HL-60/S4 treated with phorbol 12-myristate 13-acetate at 8.2 ng/mL for 4 days and 3 days (cell line): ENCODE measurements around the gene UBE2G2.

Experiments
- in situ Hi-C: fragments of 300-500 bp; cut with MboI; formaldehyde crosslinking; loops from 2 replicates; pipeline ENCODE4 v1.15.0; 2022; ENCODE audit warnings: low sequenced_read_pairs

Gene UBE2G2

DNA sequence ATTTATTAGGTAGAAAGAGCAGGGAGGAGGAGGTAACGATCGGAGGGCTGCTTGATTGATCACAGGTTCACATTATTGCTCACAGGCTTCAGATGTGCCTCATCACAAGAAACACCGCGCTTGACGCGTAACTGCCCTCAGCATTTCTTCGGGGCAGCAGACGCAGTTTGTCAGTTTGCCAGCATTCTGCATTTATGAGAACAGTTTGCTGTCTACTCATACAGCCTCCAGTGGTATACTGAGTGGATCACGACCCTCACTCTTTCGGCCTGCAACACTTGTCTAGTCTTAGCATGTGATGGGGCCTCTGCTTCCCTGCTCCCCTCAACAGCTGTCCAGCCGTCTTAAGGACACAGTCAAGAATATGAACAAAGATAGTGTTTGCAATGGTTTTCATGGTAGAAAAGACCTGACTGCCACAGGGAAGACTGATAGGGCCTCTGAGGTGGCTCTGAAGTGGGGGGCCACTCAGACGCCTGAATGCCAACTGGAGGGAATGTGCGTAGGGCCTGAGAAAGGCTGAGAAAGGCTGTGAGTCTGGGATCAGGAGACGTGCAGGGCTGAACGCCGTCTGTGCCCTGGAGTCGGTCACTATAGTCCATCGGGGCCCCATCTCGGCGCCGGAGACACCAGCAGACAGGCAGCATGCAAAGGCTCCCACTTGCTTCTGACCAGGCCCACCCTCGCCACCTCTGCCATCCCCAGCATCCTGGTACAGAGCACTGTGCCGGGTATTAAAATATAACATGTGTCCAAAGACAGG lies 45.0 kb downstream of the UBE2G2 start:
- in situ Hi-C loops, result no loop called here

DNA sequence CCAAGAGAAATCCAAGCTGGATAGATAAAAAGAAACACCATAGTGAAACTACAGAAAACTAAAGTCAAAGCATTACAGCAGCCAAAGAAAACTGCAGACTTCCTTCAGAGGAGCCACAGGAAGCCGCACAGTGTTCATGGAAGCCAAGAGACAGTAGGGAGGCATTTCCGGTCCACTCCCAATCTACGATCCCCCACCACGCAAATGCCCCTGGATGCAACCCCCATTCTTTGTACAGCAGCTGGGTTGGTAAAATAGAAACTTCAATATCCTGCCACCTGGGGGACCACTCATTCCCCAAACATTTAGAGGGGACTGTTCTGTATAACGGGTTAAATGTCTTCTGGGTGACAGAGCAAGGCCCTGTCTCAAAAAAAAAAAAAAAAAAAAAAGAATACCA lies 46.4 kb downstream of the UBE2G2 start:
- in situ Hi-C loops, result no loop called here

DNA sequence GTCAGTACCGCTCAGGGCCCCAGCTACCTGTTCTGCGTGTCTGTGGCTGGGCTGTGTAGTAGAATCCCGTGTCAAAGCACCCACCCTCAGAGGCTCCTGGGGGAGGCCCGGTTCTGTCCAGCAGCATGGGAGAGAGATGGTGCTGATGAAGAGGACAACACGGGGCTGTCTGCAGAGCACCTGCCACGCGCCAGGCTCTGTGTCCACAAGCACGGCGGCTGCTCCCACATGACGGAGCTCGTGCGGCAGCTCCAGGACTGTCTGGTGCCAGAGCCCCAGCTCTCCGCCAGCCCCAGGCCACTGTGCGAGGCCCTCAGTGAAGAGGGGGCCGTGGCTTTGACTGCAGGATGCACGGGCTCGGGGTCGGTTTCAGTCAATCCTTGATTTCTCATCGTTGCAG lies 48.3 kb downstream of the UBE2G2 start:
- in situ Hi-C loops, result no loop called here

DNA sequence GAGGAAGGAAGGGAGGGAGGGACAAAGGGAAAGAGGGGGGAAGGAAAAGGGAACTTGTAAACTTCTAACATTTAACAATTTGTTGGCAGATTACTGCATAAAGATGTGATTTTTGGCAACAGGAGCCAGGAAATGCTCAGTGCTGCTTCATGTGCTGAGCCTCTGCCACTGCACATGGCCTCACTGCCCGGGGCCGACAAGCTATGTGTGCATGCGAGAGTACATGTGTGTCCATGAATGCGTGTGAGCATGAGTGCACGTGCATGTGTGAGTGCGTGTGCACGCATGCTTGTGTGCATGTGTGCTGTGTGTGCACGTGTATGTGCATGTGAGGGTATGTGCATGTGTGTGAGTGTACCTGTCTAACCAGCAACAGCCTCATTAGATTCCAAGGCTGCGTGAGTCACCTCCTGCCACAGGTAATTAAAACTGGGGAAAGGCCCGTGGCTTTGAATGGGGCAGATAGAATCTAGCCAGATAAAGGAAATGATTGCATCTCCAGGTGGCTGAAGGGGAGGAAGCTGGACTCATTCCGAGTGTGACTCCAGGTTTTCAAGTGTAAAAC lies 48.9 kb downstream of the UBE2G2 start:
- in situ Hi-C loops, result no loop called here

DNA sequence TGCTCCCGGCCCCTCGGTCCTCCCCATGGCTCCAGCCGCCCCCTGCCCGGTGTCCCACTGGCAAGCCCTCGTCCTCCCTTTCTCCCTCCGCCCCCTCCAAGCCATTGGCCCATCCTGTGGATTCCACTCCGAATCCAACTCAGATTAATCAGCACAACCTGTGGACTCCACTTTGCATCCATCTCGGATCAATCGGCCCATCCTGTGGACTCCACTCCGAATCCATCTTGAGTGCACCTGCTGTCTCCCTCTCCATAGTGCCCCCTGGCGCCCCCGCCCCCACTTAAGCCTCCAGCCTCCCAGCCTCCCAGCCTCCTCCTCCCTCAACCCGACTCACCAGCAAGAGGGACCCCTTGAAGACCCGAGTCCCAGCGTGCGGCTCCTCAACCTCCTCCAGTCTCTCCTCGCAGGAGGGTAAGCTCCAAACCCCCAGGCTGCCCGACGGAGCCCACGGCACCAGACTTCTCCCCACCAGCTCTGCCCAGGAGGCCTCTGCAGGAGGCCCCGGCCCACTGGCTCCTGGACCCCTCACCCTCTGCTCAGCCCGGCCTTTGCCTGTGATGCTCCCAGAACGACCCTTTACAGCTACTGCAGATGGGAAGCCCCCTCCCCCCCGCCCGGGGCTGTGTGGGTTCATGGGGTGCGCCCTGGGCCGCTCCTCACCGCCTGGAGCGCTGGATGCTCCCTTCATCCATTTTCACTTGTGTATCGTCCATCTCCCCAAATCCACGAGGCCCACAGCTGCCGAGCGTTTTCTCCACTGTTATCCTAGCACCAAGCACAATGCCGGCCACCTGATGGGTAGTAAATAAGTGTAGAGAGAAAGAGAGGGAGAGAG lies 49.6 kb downstream of the UBE2G2 start:
- in situ Hi-C loops, result no loop called here

DNA sequence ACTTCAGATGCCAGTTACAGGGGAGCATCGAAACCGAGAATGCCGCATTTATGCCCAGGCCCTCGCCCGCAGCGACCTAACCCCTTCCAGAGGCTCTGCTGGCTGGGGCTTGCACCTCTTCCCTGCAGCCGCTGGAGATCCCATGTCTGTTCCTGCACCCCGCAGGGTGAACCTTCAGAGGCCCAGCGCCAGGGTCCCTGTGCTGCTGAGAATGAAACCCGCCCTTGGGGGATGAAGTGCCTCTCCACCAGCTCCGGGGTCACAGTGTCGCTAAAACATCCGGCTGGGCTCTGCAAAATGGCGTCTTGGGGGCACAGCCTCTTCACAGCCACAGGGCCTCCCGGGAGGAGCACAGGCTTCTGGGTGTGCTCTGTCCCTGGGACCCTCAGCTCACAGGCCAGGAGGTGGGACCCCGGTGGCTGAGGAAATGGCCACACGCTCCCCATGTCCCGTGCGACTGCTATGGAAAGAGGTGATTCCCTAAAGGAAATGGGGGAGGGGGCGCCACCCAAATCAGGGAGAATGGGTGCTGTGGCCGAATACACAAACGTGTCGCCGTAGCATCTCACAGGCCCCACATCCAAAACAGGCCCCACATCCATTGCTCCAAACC lies 50.3 kb downstream of the UBE2G2 start:
- in situ Hi-C loops, result no loop called here

DNA sequence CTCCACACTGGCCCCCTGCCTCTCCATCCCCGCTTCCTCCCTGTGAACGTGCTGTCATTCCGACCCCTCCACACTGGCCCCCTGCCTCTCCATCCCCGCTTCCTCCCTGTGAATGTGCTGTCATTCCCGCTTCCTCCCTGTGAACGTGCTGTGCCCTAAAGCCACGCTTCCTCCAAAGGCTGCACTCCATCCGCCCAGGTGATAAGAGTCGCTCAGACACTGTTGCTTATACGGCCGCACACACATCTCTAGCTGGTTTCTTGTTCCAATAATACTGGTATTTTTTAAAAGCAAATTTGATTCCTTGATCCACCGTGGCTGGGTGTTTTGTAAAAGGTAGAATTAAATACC lies 51.0 kb downstream of the UBE2G2 start:
- in situ Hi-C loops, result no loop called here

DNA sequence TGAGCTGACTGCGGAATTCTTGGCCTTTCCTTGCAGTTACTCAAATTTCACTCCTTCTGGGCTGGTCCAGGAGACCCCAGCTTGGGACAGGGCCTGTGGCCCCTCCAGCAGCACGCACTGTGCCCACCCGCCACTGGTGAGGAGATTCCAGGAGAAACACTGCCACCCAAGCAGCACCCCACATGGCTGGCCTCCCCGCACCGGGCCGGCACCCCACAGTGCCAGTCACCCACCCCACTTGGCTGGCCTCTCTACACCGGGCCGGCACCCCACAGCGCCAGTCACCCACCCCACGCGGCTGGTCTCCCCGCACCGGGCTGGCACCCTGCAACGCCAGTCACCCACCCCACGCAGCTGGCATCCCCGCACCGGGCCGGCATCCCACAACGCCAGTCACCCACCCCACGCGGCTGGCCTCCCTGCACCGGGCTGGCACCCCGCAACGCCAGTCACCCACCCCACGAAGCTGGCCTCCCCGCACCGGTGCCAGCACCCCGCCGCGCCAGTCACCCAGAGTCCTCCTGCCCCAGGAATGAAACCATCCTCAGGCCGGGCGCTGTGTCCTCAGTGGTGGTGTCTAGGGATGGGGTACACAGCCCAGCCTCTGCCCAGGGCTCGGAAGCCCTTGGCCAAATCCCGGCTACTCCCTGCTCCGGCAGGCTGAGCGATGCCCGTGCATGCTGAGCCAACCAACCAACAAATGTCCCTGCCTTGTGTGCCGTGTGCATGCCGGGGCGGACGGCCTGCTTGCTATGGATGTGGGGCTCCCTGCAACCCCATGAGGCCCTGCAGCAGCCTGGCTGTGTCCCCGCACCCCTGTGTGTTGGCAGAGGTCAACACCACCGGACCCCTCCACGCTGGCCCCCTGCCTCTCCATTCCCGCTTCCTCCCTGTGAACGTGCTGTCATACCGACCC lies 51.6 kb downstream of the UBE2G2 start:
- in situ Hi-C loops, result no loop called here

DNA sequence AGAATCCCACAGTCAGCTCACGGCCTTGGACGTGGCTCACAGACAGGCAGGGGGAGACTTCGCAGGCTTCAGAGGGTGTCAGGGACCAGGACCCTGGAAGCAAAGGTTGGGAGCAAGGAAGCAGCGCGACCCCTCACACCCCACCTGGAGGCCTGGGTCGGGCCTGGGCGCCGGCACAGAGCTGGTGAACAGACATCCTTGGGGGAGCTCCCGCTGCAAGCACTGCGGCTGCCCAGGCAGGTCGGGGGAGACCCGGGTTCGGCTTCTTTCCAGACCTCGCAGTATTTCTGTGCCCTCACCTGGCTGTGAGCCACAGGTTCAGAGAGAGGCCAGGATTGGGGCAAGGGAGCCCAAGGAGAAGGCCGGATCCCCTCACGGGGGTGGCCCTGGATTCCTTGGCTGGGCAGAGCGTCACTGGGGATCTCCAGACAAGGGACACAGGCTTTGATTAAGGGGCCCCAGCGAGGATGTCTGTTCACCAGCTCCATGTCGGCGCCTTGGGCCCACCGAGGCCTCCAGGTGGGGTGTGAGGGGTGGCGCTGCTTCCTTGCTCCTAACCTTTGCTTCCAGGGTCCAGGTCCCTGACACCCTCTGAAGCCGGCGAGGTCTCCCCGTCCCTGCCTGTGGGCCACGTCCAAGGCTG lies 52.4 kb downstream of the UBE2G2 start:
- in situ Hi-C loops, result no loop called here

DNA sequence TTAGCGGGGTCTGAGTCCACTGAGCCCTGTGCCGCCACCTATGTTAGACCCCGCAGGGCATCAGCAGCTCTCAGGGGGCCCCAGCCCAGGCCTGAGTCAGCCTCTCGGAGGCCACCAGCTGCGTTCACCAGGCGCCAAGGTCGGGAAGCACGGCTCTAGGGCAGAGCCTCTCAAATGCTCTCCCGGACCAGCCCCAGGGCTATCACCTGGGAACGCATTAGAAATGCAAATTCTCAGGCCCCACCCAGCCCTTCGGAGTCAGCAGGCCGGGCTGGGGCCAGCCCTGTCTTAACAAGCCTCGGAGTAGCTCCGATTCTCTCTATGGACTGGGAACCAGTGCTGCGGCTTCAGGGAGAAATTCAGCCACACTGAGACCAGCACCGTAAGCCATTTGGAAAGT lies 53.0 kb downstream of the UBE2G2 start:
- in situ Hi-C loops, result no loop called here

DNA sequence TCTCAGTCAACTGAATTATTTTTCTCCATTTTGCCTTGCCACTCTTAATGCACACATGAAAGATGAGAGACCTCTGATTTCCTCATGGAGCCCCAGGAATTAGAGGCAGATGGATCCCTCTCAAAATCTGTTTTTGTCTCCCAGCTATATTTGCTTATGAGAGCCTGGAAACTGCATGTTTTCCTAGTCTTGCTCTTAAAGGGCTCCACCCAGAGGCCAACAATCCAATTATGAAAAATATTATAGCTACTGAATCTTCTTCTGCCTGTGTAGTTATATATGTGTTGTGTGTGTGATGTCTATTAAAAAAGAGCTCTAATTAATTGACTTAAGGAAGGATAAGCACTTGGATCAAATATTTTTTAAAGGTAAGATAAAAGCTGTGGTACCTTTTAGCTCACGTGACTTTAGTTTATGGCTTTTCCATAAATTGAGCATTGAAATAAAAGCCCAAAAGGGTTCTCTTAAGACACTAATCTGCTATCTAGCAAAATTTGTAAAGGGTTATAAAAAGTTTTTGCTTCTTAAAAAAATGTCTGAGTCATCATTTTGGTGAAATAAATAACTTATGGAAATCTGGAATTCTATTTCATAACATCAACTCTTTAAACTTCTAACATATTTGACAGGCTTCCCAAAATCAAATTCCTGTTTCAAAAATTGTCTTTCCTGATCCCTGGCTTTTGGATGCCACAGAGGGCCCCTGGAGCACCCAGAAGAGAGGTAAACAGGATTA lies 59.0 kb downstream of the UBE2G2 start:
- in situ Hi-C loops, result no loop called here

DNA sequence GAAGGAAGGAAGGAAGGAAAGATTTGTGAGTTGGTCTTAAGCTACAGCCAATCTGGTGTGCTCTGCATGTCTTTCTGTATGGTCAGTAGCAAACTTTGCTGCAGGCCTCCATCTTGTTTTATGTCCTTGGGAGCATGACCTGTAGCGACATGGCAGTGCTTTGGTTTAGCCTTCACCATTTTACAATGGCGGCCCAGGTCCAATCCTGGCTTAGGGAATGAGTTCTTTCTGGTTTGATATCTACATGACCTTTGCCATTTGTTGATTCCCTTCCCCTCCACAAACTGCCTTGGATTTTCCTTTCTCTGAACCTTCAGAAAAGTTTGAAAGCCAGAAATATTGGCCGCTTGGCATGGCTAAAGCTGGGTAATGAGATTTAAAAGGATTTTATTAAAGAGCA lies 59.7 kb downstream of the UBE2G2 start:
- in situ Hi-C loops, result no loop called here

DNA sequence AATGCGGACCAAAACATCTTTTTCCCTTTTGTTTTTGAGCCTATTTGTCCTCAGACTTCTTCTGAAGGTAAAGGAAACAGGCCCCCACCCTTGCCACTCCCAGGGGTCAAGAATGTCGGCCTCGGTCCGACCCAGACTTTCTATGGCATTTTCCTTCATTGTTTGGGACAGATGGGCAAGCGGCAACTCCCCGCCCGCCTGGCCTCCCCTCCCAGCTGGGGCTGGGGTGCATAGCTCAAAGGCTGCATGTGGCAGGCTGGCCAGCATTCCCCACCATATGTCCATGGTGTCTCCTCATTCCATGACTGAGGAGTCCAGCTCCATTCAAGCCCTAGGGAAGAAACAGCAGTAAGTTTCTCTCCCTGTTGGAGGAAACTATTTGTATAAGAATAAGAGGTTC lies 60.9 kb downstream of the UBE2G2 start:
- in situ Hi-C loops, result no loop called here

DNA sequence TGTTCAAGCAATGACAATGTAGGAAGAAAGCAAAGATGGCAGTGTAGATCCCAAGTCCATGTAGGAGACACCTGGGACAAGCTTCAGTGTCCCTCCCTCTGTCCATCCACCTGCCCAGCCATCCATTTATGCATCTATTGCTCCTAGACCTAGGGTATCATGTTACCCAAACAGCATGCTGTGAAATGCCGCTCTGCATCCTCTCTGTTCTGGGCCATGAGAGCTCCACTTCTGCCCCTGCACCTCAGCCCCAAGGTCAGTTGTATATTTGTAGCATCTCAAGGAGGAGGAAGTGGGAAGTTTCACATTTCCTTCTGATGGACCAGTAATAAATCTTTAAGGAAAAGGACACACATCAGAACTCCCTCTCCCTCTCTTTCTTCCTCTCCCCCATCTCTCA lies 62.3 kb downstream of the UBE2G2 start:
- in situ Hi-C loops, result no loop called here

DNA sequence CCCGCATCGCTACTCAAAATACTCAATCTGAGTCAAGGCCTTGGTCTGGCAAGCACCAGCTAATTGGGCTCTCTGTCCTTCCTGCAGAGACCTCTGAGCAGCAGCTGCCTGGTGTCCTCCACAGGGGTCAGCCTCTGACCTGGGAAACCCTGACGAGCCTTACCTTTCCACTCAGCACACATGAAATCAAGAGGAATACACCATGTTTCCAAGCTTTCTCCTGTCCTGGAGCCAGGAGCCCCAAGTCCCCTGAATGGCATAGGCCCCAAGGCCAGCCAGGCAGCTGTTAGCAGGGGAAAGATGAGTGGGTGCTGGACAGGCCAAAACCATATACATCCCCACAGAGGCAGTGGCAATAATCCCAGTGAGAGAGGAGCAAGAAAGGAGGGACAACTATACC lies 63.0 kb downstream of the UBE2G2 start:
- in situ Hi-C loops, result no loop called here

DNA sequence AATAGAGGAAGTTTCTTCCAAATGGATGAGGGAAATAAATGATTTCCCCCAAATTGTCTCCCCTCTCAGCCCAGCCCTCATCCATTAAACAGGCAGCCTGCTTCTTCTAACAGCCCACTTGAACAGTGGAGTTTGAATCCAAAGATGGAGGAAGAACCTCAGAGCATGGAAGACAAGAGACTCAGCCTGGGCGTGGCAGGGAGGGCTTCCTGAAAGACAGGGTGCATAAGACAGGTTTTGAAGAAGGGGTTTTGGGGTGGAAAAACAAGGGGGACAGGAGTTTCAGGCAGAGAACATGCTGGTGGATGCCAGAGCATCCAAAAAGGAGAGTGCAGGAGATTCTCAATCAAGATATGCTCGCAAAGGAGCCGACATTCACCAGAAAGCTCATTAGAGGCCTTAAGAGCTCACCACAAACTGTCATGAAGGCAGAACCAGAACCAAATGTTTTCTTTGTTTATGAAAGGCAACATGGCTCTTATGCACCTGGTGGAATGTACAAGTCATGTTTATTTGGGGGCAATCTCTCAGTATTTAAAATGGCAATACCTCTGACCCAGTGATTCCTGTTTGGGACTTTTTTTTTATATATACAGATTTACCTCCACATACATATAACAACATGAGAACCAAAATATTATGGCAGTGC lies 63.8 kb downstream of the UBE2G2 start:
- in situ Hi-C loops, result no loop called here

DNA sequence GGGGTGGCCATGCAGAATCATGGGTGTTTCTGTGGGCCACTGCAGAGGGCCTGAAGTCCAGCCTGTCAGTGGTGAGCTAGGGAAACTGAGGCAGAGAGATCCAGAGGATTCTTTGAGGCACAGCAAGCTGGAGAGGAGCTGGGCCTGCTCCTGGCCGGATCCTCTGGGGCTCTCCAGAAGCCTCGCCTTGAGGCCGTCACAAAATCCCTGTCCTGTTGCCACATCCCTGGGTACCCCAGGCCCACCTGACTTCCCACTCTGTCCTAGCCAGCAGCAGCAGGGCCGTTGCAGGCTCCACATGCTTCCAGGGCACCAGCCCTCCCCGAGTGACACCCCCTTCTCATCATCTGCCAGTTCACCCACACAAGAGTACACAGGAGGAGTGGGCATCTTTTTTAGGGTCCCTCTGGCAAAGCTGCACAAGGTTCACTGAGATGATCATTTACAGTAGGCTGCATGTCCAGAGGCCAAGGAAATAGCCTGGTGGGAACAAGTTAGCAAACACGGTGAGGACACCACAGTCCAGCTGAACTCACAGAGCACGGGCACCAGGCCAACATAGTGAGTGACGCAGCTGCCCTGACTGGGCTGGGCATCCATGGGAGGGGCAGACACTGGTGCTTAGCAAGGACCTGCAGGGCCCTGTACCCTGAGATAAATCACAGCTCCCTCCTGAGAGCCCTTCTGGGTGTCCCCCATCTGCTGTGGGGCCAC lies 65.2 kb downstream of the UBE2G2 start:
- in situ Hi-C loops, result no loop called here

DNA sequence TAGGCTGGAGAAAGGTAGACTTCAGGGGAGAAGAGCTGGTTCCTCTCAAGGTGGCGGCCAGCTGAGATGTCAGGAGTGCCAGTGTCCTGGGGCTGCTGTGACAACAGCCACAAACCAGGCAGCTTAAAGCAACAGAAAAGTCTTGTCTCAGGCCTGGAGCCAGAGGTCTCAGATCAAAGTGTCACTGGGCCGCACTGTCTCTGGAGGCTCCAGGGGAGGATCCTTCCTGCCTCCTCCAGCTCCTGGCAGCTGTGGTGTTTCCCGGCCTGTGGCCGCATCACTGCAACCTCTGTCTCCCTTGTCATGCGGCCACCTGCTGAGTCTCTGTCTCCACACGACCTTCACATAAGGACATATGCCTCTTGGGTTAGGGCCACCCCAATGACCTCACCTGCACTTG lies 65.8 kb downstream of the UBE2G2 start:
- in situ Hi-C loops, result no loop called here
